ENCODE data around the gene TRIM14. TPM values are rescaled to one million over a fixed set of nuclear protein-coding genes. Genes with fewer than 3 reads are reported as not detected.
"Not testable (repeated sequence)": the region's sequence is repeated elsewhere in the genome, so short reads cannot be mapped to it uniquely, and the experiment has no call there.

Gene TRIM14
- total RNA-seq, 1 donor from 2014 or later = 5.1 TPM

DNA sequence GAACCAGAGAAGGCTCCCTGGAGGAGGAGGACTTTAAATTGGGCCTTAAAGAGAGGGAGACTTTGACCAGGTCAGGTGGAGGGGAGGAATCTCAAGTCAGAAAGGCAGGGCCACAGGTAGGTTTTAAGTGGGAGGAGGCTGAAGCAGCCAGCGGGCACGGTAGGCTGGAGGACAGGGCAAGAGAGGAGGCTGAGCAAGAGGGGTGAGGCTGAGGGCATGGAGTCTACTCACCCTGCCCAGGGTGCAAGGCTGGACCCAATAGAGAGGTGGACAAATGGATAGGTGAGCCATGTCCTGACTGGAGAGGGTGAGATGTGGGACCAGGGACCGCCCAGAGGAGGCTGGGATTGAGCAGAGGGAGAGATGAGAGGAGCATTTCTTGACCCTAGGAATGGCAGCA is 25.6 kb upstream of the TRIM14 start:
- DNase-seq (ENCODE audit: missing footprints) (no peak), ATAC-seq (no peak)
- intact Hi-C loops (cut with DNase I) = no loop called here

DNA sequence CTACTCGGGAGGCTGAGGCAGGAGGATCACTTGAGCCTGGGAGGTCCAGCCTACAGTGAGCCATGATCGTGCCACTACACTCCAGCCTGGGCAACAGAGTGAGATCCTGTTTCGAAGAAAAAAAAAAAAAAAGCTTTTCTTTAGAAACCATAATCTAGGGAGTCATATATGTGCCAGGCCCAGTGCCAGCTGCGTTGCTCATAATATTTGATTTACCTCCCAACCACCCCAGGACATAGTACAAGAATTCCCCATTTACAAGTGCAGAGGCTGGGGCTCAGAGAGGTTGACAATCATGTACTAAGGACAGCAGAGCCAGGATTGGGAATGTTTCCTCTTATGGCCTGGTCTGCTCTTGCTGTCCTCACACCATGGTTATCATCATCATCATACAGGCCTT is 25.1 kb upstream of the TRIM14 start:
- DNase-seq (ENCODE audit: missing footprints) = no peak
- no peak for ATAC-seq
- intact Hi-C loops (cut with DNase I) = no loop called here

GRCh38 chr9:98142925-98143481 is 24.0 kb upstream of the TRIM14 start:
- ATAC-seq = no peak
- no peak for DNase-seq (ENCODE audit: missing footprints)
- intact Hi-C loops (cut with DNase I) = no loop called here

- ATAC-seq (peak; percentile 29), DNase-seq (ENCODE audit: missing footprints) (peak; percentile 79)
- intact Hi-C loops (cut with DNase I) = no loop called here
Measured at GRCh38 chr9:98142182-98142907, 23.3 kb upstream of the TRIM14 start.

DNA sequence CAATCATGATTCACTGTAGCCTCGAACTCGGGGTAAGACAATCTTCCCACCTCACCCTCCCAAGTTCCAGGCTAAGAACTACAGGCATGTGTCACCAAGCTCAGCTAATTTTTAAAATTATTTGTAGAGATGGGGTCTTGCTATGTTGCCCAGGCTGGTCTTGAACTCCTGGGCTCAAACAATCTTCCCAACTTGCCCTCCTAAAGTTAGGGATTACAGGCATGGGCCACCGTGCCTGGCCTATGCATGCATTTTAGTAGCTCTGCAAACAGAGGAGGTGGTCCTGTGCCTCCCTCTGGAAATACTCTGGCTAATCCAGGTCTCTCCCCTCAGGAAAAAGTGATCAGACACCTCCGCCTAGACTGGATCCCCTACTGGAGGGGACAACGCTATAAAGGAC is 21.5 kb upstream of the TRIM14 start:
- intact Hi-C loops (cut with DNase I) = no loop called here
- no peak for DNase-seq (ENCODE audit: missing footprints)
- no peak for ATAC-seq

GRCh38 chr9:98136489-98136888 is 17.5 kb upstream of the TRIM14 start:
- intact Hi-C loops (cut with DNase I) = no loop called here
- ATAC-seq (no peak), DNase-seq (ENCODE audit: missing footprints) (no peak)

DNA sequence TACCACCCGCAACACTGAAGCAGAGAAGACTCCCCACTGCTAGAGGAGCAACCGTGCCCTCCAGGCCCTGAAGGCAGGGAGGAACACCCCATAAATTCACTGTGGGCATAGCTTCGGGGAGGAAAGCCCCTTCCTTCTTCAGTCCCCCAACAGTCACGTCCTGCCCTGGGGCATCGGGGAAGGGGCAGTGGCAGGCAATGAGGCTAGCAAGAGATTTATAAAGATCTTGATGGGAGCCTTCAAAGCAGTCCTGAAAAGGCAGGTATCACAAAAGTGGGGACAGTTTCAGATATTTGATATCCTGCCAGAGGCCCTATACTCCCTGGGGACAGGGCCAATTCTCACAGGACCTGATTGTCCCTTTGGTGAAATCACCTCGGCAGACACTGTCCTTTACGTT is 16.9 kb upstream of the TRIM14 start:
- no peak for DNase-seq (ENCODE audit: missing footprints)
- intact Hi-C loops (cut with DNase I) = no loop called here
- no peak for ATAC-seq

GRCh38 chr9:98135558-98135934 is 16.5 kb upstream of the TRIM14 start:
- DNase-seq (ENCODE audit: missing footprints) (no peak), ATAC-seq (no peak)
- intact Hi-C loops (cut with DNase I) = no loop called here

DNA sequence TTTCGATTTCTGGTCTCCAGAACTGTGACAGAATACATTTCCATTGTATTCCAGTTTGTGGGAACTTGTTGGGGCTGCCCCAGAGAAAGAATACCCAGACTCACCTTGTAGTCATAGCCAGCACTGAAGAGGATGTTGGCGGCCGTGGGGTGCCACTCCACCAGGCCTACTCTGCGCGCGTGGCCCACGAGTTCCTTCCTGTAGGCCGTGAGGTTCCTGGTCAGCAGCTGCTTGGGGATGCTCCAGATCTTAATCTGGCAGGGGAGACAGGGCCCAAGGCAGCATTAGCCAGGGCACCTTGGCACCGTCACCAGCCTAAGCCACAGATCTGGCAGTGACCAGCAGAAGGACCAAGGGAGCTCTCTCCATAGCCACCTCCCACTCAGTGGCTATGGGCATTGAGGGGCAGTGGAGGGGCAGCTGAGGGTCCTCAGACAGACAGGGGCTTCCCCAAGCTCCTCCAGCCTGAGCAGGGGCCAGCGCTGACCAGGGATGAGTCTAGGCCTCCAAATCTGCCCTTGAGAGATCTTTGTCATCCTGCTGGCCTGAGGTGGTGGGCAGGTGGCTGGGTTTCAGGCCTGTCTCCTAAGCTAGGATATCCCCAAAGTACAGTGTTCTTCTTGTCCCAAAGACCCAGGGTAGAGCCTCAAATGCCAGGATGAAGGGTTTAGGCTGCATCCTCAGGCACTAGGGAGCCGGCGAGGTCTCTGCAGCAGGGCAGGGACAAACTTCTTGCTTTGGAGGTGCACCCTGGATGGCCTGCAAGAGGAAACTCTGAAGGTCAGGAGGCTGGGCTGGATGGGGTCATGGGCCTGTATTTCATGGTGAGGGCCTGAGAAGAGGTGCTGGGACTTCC is 15.9 kb upstream of the TRIM14 start:
- intact Hi-C loops (cut with DNase I) = no loop called here
- DNase-seq (ENCODE audit: missing footprints) = no peak
- ATAC-seq = no peak

DNA sequence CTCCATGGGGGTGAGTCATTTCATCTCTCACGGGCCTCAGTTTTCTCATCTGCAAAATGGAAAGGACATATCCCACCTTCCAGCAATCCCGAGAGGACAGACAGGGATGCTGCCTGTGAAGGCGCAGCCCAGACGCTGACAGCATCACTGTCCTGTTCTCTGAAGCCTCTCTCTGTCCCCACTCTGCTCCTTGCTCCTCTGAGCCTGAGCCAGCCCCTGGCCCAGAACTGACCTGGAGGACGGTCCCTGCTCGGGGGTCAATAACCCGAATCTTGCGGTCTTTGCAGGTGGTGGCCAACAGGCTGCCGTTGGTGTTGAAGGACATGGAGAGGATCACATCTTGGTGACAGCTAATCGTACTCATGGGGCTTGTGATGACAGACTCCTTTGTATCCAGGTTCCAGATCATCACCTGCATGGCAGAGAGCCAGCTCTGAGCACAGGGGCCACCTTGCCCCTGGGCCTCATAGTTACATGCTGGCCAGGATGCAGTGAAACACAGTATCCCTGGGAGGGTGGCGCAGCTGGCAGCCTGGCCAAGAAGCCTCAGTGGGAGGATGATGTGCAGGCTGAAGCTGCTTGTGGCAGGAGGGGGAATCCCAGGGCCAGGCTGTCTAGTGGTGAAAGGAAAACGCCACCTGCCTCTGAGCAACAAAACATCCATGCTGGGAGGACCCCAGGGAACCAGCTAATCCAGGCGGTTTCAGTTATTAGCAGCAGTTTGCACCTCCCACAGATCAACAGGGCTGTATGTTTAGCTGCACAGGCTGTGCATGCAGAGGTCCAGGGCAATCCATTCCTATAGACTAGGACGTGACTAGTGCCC is 14.0 kb upstream of the TRIM14 start:
- intact Hi-C loops (cut with DNase I) = no loop called here
- no peak for ATAC-seq
- DNase-seq (ENCODE audit: missing footprints) = no peak

- DNase-seq (ENCODE audit: missing footprints) (no peak), ATAC-seq (no peak)
- intact Hi-C loops (cut with DNase I) = no loop called here
Measured at GRCh38 chr9:98132158-98132557, 13.1 kb upstream of the TRIM14 start.

DNA sequence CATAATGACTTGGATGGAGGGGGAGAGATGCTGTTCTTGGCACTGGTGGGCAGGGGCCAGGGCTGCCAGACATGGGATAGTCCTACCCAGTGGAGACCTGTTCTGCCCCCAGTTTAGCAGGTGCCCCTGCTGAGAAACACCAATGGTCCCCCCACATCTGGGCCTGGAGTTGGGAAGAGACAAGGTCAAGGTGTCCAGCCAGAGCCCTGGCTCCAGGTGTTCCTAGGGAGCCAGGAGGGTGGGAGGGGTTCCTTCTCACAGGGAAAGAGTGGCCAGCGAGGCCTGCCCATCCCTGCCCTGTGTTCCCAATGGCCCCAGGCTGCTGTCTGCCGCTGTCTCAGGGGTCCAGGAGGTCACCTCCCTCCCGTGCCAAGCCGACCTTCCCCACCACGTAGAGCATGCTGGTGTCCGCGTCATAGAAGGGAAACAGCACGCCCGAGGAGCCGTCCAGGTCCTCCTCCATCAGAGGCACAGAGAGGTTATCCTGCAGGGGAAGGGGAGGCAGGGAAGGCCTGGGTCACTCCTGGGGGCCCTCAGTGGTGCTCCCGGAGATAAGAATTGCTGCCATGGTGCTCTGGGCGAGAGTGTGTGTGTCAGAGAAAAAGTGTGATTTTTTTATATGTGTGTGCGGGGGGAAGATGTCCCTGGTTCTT is 11.7 kb upstream of the TRIM14 start:
- no peak for ATAC-seq
- intact Hi-C loops (cut with DNase I) = no loop called here
- no peak for DNase-seq (ENCODE audit: missing footprints)

DNA sequence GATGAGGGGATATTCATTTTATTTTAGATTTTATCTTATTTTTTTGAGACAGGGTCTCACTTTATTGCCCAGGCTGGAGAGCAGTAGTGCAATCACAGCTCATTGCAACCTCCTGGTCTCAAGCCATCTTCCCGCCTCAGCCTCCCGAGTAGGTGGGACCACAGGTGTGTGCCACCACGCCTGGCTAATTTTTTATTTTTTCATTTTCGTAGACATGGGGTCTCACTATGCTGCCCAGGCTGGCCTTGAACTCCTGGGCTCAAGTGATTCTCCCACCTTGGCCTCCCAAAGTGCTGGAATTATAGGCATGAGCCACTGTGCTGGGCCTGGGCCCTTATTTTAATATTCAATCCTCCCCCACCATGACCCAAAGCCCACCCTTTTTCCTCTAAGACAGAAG is 11.0 kb upstream of the TRIM14 start:
- DNase-seq (ENCODE audit: missing footprints); intact Hi-C loops (cut with DNase I); ATAC-seq: not testable (repeated sequence)

- no peak for DNase-seq (ENCODE audit: missing footprints)
- intact Hi-C loops (cut with DNase I) = no loop called here
- peak; percentile 68 for ATAC-seq
Measured at GRCh38 chr9:98129451-98129881, 10.4 kb upstream of the TRIM14 start.

DNA sequence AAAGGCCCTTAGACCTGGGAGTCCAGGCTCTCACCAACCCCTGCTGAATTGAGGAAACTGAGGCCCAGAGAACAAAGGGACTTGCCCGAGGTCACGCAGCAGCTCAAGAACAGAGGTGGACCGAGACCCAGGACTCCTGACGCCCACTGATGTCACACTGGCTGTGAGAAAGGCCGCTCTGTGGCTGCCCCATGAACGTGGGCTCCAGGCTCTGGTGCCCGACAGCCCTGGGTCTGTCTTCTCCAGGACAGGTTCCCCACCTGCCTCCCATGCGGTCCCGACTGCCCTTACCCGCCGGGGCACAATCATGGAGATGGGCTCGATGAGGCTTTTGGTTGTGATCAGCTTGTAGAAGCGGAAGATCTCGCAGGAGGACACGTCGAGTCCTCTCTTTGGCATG is 9.3 kb upstream of the TRIM14 start:
- intact Hi-C loops (cut with DNase I) = no loop called here
- DNase-seq (ENCODE audit: missing footprints) = no peak
- ATAC-seq = no peak

GRCh38 chr9:98127226-98127625 is 8.2 kb upstream of the TRIM14 start:
- no peak for ATAC-seq

GRCh38 chr9:98124637-98125426 is 5.8 kb upstream of the TRIM14 start:
- ATAC-seq = no peak
- DNase-seq (ENCODE audit: missing footprints) = no peak
- intact Hi-C loops (cut with DNase I) = no loop called here

More at GRCh38 chr9:98127226-98127625, 8.2 kb upstream of the TRIM14 start:
- intact Hi-C loops (cut with DNase I) = no loop called here
- no peak for DNase-seq (ENCODE audit: missing footprints)

GRCh38 chr9:98124091-98124490 is 5.1 kb upstream of the TRIM14 start:
- DNase-seq (ENCODE audit: missing footprints); ATAC-seq; intact Hi-C loops (cut with DNase I): not testable (repeated sequence)
